IMR-90 (cell line): ENCODE results near the gene AGBL1. TPM values are rescaled to one million over a fixed set of nuclear protein-coding genes. Genes with fewer than 3 reads are reported as not detected.

ENCODE experiments used
- ATAC-seq: fragments of 200-7000 bp; cut with Tn5 transposase; 2 replicates; pipeline ENCODE4 v1.9.1; 2020; ENCODE audit warnings: low read depth, mild to moderate bottlenecking, moderate library complexity
- BruUV-seq: library from RNA; stranded (reverse); fragments of 400-500 nt; replicated peaks from 2 replicates; lab custom pipeline; 2021; lab: Mats Ljungman, UMichigan
- CTCF ChIA-PET: fragments of 300-600 bp; formaldehyde crosslinking; extraction: SDS; loops from one replicate; lab custom pipeline; 2021; ENCODE audit warnings: antibody characterized with exemption; lab: Yijun Ruan, JAX
- POLR2A ChIA-PET: fragments of 300-600 bp; sonication (Branson Sonifier 250); formaldehyde crosslinking; loops from one replicate; lab custom pipeline; 2022; ENCODE audit warnings: antibody characterized with exemption; ENCODE audit not compliant: unreplicated experiment; lab: Charles Lee
- DNase-seq: peaks from one replicate; pipeline ENCODE4 v3.0.0; 2013
- H2AFZ ChIP-seq: replicated peaks from 2 replicates; pipeline ENCODE3; 2013; ENCODE audit warnings: low read length, mild to moderate bottlenecking; ENCODE audit not compliant: poor library complexity
- H2AK5ac ChIP-seq: 2 replicates; pipeline ENCODE4 v1.6.1; 2013; ENCODE audit warnings: low read depth, low read length, inconsistent platforms
- H2AK9ac ChIP-seq: replicated peaks from 2 replicates; pipeline ENCODE3; 2013; ENCODE audit warnings: mild to moderate bottlenecking, low read depth, low read length, moderate library complexity; ENCODE audit not compliant: poor library complexity
- H2BK120ac ChIP-seq: 2 replicates; pipeline ENCODE4 v1.6.1; 2013; ENCODE audit warnings: low read depth, low read length, inconsistent platforms
- H2BK15ac ChIP-seq: 3 replicates; pipeline ENCODE4 v1.6.1; 2013; ENCODE audit warnings: low read depth, low read length, inconsistent platforms
- H2BK20ac ChIP-seq: 2 replicates; pipeline ENCODE4 v1.6.1; 2013; ENCODE audit warnings: low read depth, mild to moderate bottlenecking, inconsistent platforms, low read length, moderate library complexity
- H2BK5ac ChIP-seq: 2 replicates; pipeline ENCODE4 v1.6.1; 2013; ENCODE audit warnings: mild to moderate bottlenecking, low read depth, low read length, inconsistent platforms; ENCODE audit not compliant: poor library complexity, severe bottlenecking
- H3K14ac ChIP-seq: replicated peaks from 2 replicates; pipeline ENCODE4 v1.6.1; 2013; ENCODE audit warnings: low read depth, low read length, inconsistent platforms
- H3K18ac ChIP-seq: 2 replicates; pipeline ENCODE4 v1.6.1; 2013; ENCODE audit warnings: low read depth, low read length, control low read depth
- H3K23ac ChIP-seq: 2 replicates; pipeline ENCODE4 v1.6.1; 2013; ENCODE audit warnings: low read depth, low read length, inconsistent platforms
- H3K27ac ChIP-seq: 2 replicates; pipeline ENCODE4 v1.5.1; 2013; ENCODE audit warnings: mild to moderate bottlenecking, control low read depth, low read length; ENCODE audit not compliant: insufficient read depth
- H3K27me3 ChIP-seq: 2 replicates; pipeline ENCODE4 v1.6.1; 2013; ENCODE audit warnings: low read length; ENCODE audit not compliant: control insufficient read depth, insufficient read depth
- H3K36me3 ChIP-seq: 2 replicates; pipeline ENCODE4 v1.6.1; 2013; ENCODE audit warnings: low read length, mixed read lengths; ENCODE audit not compliant: control insufficient read depth, insufficient read depth
- H3K4ac ChIP-seq: 2 replicates; pipeline ENCODE4 v1.6.1; 2013; ENCODE audit warnings: low read depth, low read length, inconsistent platforms
- H3K4me1 ChIP-seq: 2 replicates; pipeline ENCODE4 v1.6.1; 2013; ENCODE audit warnings: low read length, mixed read lengths; ENCODE audit not compliant: control insufficient read depth, insufficient read depth
- H3K4me2 ChIP-seq: 2 replicates; pipeline ENCODE4 v1.6.1; 2013; ENCODE audit warnings: low read depth, mild to moderate bottlenecking, control low read depth, low read length, moderate library complexity
- H3K4me3 ChIP-seq: 2 replicates; pipeline ENCODE4 v1.5.1; 2013; ENCODE audit warnings: low read depth, mild to moderate bottlenecking, control low read depth, low read length, moderate library complexity; ENCODE audit not compliant: insufficient read depth
- H3K56ac ChIP-seq: 2 replicates; pipeline ENCODE4 v1.6.1; 2013; ENCODE audit warnings: low read length, inconsistent platforms; ENCODE audit not compliant: insufficient read depth; ENCODE audit errors: extremely low read depth
- H3K79me1 ChIP-seq, 2 experiments: 2 replicates each; pipeline ENCODE4 v1.6.1; 2013; ENCODE audit warnings: low read length in 2 of 2, inconsistent platforms in 1 of 2, low read depth in 1 of 2
- H3K9ac ChIP-seq: 2 replicates; pipeline ENCODE4 v1.6.1; 2013; ENCODE audit warnings: low read depth, low read length, control low read depth
- H3K9me1 ChIP-seq: 2 replicates; pipeline ENCODE4 v1.6.1; 2013; ENCODE audit warnings: low read length, inconsistent platforms; ENCODE audit not compliant: insufficient read depth
- H3K9me3 ChIP-seq: 2 replicates; pipeline ENCODE4 v1.6.1; 2013; ENCODE audit warnings: low read length; ENCODE audit not compliant: control insufficient read depth, insufficient read depth
- H4K20me1 ChIP-seq: 2 replicates; pipeline ENCODE4 v1.6.1; 2013; ENCODE audit warnings: low read length, inconsistent platforms; ENCODE audit not compliant: insufficient read depth
- H4K5ac ChIP-seq: 2 replicates; pipeline ENCODE4 v1.6.1; 2013; ENCODE audit warnings: mild to moderate bottlenecking, low read depth, low read length, control low read depth
- H4K8ac ChIP-seq, 2 experiments: 2 replicates each; pipeline ENCODE4 v1.6.1; 2013; ENCODE audit warnings: low read depth in 2 of 2, low read length in 2 of 2, control low read depth in 1 of 2, inconsistent platforms in 1 of 2
- H4K91ac ChIP-seq: 2 replicates; pipeline ENCODE4 v1.6.1; 2013; ENCODE audit warnings: low read depth, low read length, inconsistent platforms; ENCODE audit not compliant: insufficient read depth
- POLR2A ChIP-seq: IDR thresholded peaks from 2 replicates; pipeline ENCODE4 v1.6.1; 2012; ENCODE audit warnings: mild to moderate bottlenecking, low read depth, low read length
- RFX5 ChIP-seq: IDR thresholded peaks from 2 replicates; pipeline ENCODE4 v1.8.0; 2012; ENCODE audit warnings: low read depth, mild to moderate bottlenecking, low read length, moderate library complexity
- SMC3 ChIP-seq: fragments of 150-350 bp; IDR thresholded peaks from 2 replicates; pipeline ENCODE4 v1.6.1; 2016; ENCODE audit warnings: low read depth, mild to moderate bottlenecking, antibody characterized with exemption, low read length, moderate library complexity
- dilution Hi-C: fragments of 300-500 bp; cut with HindIII; formaldehyde crosslinking; loops from one replicate; pipeline ENCODE4 v1.14.3; 2018; ENCODE audit warnings: low sequenced_read_pairs; ENCODE audit not compliant: unreplicated experiment
- in situ Hi-C: fragments of 300-500 bp; cut with MboI; formaldehyde crosslinking; loops from 3 replicates; pipeline ENCODE4 v1.14.3; 2019; ENCODE audit warnings: low sequenced_read_pairs, inconsistent platforms, mixed read lengths
- intact Hi-C: fragments of 100-400 bp; cut with micrococcal nuclease; formaldehyde crosslinking; loops from 2 replicates; pipeline ENCODE4 v1.10.0; 2022
- polyA plus RNA-seq, 3 experiments: library from polyadenylated mRNA; depleted of rRNA; stranded (reverse); fragments of >200 nt; gene quantifications; 2 replicates each; pipeline ENCODE4 v1.2.3, GENCODE V29; 2012; ENCODE audit warnings: low replicate concordance in 1 of 3
- total RNA-seq: library from RNA; depleted of rRNA; stranded (reverse); fragments of >200 nt; gene quantifications from 2 replicates; pipeline ENCODE4 v1.2.3, GENCODE V29; 2012
- TF ChIP-seq, protein P1 (sequence below): fragments of 150-350 bp; IDR thresholded peaks from 2 replicates; pipeline ENCODE4 v1.6.1; 2016; ENCODE audit warnings: low read depth, mild to moderate bottlenecking, low read length, moderate library complexity, borderline replicate concordance

Gene AGBL1
- total and polyA plus RNA-seq, 2 of the 4 experiments (the other 2 are of a cell fraction), result not detected

- POLR2A ChIA-PET, result no interaction called here
Measured at GRCh38 chr15:86701611-86701963, 621.9 kb downstream of the AGBL1 start.

More at GRCh38 chr15:86701611-86701963, 621.9 kb downstream of the AGBL1 start:
- no peaks in the 10 kb centered on the region for H3K27me3 ChIP-seq
- no peak for TF ChIP-seq SMC3
- TF ChIP-seq RFX5, result no peak
- TF ChIP-seq, protein P1, sequence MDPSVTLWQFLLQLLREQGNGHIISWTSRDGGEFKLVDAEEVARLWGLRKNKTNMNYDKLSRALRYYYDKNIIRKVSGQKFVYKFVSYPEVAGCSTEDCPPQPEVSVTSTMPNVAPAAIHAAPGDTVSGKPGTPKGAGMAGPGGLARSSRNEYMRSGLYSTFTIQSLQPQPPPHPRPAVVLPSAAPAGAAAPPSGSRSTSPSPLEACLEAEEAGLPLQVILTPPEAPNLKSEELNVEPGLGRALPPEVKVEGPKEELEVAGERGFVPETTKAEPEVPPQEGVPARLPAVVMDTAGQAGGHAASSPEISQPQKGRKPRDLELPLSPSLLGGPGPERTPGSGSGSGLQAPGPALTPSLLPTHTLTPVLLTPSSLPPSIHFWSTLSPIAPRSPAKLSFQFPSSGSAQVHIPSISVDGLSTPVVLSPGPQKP, result no peak
- no peak for TF ChIP-seq POLR2A
- H2AK9ac ChIP-seq, result no peak overlapping the region
- H4K5ac ChIP-seq, result no peak overlapping the region
- BruUV-seq, result no TSS peak
- H3K27ac ChIP-seq, result no peak overlapping the region
- no peak overlapping the region for H3K56ac ChIP-seq
- no peaks in the 10 kb centered on the region for H4K20me1 ChIP-seq
- no peak overlapping the region for H3K18ac ChIP-seq
- CTCF ChIA-PET, result no interaction called here
- no peaks in the 10 kb centered on the region for H3K36me3 ChIP-seq
- no peak overlapping the region for H2AK5ac ChIP-seq
- H2AFZ ChIP-seq, result no peak overlapping the region
- no peak overlapping the region for H2BK20ac ChIP-seq
- in situ Hi-C loops, result no loop called here
- H4K91ac ChIP-seq, result no peak overlapping the region
- no peaks in the 10 kb centered on the region for H3K79me1 ChIP-seq
- no peak overlapping the region for H3K9ac ChIP-seq
- H3K9me1 ChIP-seq, result no peaks in the 10 kb centered on the region
- H3K9me3 ChIP-seq, result peaks cover 7% of the 10 kb centered on the region
- intact Hi-C loops, result no loop called here
- H3K4me3 ChIP-seq, result no peak overlapping the region
- DNase-seq (no peak), ATAC-seq (no peak)
- dilution Hi-C loops, result no loop called here
- H2BK5ac ChIP-seq, result no peak overlapping the region
- no peak overlapping the region for H3K23ac ChIP-seq
- no peak overlapping the region for H3K14ac ChIP-seq
- no peak overlapping the region for H3K4me2 ChIP-seq
- no peak overlapping the region for H3K4ac ChIP-seq
- no peak overlapping the region for H2BK120ac ChIP-seq
- no peak overlapping the region for H2BK15ac ChIP-seq
- H3K4me1 ChIP-seq, result no peaks in the 10 kb centered on the region
- H4K8ac ChIP-seq, result no peak overlapping the region
